Stimulated activated CD8-positive, alpha-beta memory T cell treated with anti-CD3 and anti-CD28 coated beads, Interleukin-7, amount 100 ng/mL, for 24 hours (primary cell): ENCODE data around the gene SENP6.
A peak's percentile ranks its signal among the peaks of the same experiment; 100 is the strongest.
"Not testable (repeated sequence)": the region's sequence is repeated elsewhere in the genome, so short reads cannot be mapped to it uniquely, and the experiment has no call there.

Experiments
- DNase-seq: peaks from one replicate; pipeline ENCODE4 v3.0.0-alpha.2; 2020; ENCODE audit warnings: low read depth

The SENP6 gene, protein sequence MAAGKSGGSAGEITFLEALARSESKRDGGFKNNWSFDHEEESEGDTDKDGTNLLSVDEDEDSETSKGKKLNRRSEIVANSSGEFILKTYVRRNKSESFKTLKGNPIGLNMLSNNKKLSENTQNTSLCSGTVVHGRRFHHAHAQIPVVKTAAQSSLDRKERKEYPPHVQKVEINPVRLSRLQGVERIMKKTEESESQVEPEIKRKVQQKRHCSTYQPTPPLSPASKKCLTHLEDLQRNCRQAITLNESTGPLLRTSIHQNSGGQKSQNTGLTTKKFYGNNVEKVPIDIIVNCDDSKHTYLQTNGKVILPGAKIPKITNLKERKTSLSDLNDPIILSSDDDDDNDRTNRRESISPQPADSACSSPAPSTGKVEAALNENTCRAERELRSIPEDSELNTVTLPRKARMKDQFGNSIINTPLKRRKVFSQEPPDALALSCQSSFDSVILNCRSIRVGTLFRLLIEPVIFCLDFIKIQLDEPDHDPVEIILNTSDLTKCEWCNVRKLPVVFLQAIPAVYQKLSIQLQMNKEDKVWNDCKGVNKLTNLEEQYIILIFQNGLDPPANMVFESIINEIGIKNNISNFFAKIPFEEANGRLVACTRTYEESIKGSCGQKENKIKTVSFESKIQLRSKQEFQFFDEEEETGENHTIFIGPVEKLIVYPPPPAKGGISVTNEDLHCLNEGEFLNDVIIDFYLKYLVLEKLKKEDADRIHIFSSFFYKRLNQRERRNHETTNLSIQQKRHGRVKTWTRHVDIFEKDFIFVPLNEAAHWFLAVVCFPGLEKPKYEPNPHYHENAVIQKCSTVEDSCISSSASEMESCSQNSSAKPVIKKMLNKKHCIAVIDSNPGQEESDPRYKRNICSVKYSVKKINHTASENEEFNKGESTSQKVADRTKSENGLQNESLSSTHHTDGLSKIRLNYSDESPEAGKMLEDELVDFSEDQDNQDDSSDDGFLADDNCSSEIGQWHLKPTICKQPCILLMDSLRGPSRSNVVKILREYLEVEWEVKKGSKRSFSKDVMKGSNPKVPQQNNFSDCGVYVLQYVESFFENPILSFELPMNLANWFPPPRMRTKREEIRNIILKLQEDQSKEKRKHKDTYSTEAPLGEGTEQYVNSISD

DNA sequence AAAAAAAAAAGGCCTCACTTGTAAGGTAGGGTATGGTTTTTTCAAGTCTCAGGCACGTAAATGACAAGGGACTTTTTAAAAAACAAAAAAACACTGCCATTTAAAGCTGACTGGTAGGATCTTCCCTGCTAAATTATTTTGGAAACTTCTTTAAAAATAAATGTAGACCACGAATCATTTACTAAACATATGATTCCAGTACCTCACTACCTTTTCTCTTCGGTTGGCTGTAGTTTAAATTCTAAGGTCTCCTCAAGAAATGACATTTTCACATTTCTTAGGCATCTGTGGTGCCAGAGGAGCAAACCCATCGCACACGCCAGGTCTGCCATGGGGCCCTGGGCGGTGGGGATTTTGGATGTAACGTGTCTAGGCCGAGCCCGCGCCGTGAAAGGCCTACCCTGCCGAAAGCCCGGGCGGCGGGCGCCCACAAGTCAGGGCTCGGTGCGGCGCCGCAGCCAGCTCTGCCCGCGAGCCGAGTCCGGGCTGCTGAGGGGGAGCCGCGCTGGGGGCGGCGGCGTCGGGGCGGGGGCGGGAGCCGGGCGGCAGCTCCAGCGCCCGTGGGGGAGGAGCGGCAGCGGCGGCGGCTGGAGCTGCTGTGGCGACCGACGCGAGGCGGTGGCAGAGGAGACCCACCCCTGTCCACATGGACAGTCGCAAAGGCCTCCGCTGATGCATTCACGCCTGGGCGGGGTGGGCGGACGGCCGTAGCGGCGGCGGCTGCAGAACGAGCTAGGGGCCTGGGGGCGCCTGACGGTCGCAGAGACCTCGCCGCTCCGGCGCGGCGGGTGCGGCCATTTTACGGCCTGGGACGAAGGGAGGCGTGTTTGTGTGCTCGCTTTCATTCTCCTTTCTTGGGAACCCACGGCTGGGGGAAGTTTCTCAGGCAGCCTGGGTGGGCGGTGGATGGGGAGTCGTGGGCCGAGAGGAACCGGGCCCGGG, at the start of gene SENP6:
Gene SENP6, plus strand, starts transcription at position 577 of the 942 bp plus-strand sequence. CDS start 645 bp downstream, outside the sequence.
- peak; percentile 45 for DNase-seq

DNA sequence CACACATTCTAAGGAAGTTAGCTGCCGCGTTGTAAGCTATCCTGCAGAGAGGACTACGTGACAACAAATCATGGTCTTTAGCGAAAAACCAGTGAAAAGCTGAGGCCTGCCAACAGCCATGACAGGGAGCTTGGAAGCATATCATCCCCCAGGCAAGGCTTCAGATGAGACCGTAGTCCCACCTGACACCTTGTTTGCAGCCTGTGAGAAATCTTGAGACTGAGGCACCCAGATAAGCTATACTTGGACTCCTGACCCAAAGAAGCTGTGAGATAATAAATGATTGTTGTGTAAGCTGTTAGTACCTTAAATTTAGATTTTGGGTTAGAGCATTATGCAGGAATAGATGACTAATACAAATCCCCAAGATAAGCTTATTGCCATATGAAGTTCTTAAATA, 45.4 kb upstream of the SENP6 start:
- DNase-seq: no peak

DNA sequence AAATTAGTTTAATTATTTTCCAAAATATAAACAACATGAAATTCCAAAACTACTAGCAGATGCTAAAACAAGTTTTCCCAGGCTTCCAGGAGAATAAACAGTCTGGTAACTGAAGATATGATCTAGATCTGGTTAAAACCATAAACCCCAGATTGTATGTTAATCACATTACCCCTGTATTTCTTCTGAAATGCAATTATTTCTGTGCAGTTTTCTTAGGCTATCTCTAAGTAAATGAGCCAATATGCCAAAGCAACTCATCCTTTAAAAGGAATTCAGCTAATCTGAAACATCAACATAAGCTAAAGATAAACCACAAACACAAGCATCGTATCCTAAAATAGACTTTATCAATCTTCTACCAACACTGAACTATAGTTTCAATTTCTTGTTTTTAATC, 44.6 kb upstream of the SENP6 start:
- DNase-seq: no peak

DNA sequence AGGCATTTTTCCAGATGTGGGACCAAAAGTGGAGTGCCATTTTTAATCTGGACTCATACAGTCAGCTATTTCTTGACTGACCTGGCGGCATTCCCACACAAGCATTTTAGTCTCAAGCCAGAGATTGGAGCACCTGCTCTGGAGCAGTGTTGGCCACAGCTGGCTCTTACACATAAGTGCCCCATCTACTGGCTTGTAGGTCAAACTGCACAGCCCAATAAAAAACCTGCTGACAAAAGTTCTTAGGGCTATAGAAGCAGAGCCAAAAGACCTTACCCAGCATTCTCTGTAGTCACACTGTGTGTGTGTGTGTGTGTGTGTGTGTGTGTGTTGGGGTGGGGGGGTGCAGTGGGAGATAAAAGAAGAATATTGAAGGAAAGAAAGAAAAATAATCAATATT, 38.6 kb upstream of the SENP6 start:
- no peak for DNase-seq

DNA sequence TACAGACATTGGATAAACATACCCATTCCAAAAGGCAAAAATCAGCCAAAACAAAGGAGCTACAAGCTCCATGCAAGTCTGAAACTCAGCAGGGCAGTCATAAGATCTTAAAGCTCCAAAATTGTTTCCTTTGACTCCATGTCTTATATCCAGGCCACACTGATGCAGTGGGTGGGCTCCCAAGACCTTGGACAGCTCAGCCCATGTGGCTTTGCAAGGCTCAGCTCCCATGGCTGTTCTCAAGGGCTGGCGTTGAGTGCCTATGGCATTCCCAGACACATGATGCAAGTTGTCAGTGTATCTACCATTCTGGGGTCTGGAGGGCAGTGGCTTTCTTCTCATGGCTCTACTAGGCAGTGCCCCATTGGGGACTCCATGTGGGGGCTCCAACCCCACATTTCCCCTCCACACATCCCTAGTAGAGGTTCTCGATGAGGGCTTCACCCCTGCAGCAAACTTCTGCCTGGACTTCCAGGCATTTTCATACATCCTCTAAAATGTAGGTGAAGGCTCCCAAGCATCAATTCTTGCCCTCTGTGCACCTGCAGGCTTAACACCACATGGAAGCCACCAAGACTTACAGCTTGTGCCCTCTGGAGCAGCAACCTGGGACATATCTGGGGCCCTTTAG, 35.4 kb upstream of the SENP6 start:
- no peak for DNase-seq

DNA sequence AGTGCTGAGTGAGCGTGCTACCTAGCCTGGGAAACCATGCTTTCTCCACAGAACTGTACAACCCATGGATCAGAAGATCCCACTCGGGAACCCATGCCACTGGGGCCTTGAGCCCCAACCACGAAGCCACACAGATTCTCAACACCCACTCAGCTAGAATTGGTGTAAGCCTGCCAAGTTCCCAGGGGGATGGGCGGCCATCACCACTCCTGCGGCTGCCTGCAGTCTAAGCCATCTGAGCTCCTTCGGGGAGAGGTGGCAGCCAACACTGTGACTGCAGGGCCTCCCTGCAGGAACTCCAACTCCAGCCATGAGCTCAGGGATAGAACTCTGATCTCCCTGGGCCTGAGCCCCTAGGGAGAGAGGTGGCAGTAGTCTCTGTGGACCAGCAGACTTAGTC, 33.6 kb upstream of the SENP6 start:
- DNase-seq: no peak

DNA sequence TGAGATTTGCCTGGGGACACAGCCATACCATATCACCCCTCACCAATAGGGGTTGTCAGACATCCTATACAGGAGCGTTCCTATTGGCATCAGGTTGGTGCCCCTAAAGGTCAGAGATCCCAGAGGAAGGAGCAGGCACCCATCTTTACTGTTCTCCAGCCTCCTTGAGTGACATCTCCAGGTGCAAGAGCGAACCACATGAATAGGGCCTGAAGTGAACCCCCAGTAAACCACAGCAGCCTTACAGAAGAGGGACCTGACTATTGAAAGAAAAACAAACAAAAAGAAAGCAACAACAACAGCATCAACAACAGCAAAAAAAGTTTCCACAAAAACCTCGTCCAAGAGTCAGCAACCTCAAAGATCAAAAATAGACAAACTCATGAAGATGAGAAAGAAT, 32.7 kb upstream of the SENP6 start:
- no peak for DNase-seq

DNA sequence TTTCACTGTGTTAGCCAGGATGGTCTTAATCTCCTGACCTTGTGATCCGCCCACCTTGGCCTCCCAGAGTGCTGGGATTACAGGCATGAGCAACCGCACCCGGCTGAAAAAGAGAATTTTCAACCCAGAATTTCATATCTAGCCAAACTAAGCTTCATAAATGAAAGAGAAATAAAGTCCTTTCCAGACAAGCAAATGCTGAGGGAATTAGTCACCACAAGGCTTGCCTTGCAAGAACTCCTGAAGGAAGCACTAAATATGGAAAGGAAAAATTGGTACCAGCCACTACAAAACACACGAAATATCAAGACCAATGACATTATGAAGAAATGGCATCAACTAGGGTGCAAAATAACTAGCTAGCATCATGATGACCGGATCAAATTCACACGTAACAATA, 31.0 kb upstream of the SENP6 start:
- DNase-seq: not testable (repeated sequence)

DNA sequence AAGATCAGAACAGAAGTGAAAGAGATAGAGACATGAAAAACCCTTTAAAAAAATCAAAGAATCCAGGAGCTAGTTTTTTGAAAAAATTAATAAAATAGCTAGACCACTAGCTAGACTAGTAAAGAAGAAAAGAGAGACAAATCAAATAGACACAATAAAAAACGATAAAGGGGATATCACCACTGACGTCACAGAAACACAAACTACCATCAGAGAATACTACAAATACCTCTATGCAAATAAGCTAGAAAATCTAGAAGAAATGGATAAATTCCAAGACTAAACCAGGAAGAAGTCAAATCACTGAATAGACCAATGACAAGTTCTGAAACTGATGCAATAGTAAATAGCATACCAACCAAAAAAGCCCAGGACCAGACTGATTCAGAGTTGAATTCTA, 29.6 kb upstream of the SENP6 start:
- no peak for DNase-seq

DNA sequence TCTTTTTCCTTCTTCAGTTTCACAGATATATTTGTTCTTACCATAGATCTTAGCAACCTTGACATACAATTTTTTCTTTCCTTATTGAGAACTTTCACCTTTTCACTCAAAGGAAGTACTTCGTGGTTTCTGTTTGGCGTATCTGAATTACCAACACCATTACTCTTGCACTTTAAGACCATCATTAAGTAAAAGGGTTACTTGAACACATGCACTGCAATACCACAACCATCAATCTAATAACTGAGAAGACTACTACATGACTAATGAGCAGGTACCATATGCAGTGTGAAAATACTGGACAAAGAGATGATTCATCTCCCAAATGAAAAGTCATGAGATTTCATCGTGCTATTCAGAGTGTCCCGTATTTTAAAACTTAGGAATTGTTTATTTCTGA, 21.7 kb upstream of the SENP6 start:
- no peak for DNase-seq

DNA sequence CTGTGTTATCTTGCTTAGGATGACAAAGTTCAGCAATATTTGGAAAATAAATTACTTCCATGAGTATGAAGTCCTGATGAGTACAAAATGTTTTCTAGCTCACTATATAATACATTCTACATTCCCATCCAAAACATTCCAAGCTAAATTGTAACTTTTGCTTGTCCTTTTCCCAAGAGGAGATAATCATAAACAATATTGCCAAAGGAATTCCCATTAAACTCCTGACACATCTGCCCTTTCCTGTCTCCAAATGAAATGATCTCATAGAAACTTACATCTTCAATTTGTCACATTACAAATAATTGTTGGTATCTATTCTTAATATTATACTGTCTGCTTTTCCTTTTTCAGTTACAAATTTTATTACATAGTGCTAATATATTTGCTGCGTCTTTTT, 20.4 kb upstream of the SENP6 start:
- DNase-seq: no peak

DNA sequence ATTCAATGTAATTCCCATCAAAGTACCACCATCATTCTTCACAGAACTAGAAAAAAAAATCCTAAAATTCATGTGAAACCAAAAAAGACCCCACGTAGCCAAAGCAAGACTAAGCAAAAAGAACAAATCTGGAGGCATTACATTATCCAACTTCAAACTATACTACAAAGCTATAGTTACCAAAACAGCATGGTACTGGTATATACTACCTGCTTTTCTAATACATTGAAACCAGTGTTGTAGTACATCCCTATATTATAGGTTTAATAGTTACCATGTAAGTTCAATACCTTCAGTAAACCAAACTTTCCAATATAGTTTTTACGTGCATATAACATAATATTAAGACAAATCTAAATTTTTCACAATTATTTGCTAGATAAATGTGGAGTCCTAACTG, 17.1 kb upstream of the SENP6 start:
- DNase-seq: not testable (repeated sequence)

DNA sequence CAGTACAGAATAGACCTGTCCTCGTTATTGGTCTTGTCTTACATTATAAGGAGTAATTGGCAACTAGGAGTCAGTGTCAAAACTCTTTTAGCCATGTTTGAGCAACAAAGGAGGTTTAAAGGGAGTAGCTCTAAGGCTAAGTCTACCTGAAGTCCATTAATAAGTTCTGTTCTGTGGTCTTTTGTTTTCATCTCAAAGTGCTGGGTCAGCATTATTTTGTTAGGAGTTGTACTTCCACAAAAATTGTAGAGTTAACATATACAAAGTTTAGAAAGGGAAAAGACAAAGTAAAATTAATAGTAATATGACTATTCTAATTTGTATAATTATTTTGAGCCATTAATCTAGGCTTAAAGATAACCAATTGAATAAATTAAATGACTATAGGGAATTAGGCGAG, 12.7 kb upstream of the SENP6 start:
- DNase-seq: no peak

DNA sequence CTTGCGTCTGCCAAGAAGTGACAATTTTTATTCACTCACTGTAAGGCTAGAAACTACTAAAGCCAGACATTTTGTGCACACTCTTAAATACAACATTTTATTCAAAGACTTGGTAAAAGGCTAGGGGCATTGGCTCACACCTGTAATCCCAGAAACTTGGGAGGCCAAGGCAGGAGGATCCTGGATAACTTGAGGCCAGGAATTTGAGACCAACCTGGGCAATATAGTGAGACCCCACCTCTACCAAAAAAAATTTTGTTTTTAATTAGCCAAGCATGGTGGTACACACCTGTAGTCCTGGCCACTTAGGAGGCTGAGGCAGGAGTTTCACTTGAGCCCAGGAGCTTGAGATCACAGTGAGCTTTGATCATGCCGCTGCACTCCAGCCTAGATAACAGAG, 11.3 kb upstream of the SENP6 start:
- DNase-seq: no peak

DNA sequence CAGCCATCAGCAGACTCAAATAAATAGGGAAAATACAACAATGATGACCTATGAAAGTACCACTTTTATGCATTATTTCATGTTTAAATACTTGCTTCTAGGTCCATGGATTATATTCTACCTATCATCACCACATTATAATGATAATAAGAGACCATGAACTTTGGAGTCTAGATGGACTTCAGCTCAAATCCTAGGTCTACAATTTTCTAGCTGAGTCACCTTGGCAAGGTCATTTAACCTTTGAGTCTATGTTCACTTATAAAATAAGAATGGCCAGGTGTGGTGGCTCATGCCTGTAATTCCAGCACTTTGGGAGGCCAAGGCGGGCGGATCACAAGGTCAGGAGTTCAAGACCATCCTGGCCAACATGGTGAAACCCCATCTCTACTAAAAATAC, 5.3 kb upstream of the SENP6 start:
- not testable (repeated sequence) for DNase-seq

DNA sequence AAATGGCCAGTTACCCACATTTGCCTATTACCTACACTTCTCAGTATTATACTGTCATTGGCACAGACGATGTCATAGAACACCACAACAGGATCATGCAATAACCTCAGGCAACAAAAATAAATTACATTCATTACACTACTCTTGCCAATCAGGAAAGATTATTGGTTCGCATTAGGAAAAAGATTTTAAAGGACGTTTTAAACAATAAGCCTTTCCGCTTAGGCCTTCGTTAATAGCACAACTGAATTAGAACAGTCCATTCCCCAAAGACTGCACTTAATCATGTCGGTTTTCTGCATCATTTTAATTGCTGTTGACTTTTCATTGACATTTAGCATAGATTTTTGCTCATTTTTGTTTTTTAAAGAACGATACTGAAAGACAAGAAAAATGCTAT, 912 bp upstream of the SENP6 start:
- DNase-seq: no peak

DNA sequence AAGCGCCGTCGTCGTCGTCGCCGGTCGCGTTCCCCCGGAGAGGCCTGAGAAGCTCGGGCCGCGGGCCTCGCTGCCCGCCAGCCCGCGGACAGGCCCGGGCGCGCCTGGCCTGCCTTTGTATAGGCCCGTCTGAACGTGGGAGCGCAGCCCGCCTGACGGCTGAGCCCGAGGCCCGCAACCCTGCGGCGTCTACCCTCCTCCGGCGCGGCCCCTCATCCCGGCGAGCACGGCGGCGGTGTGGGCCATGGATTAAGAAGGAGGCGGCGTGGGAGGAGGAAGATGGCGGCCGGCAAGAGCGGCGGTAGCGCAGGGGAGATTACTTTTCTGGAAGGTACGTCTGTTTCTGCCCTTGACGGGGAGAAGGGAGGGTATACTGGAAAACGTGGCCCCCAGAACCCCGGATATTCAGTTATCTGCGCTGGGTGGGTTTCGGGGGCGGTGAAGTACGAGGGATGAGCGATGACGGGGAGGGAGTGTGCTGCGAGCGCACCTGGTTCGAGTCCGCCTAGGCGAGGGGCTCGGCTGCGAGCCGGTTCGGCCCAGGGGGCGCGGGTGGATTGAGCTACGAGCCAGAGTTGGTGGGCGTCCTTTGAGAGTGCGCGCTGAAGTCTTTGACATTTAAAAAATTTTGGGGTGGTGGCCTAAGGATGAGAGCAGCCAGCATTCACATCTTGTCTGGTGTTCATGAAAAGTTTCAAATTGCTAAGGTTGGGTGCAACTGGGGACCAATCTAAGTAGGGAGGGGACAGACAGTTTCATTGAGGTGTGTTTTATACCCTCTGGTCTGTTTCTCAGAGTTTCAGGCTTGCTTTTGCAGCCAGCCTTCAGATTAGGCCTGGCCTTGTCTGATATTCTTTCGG, 796 bp downstream of the SENP6 start:
- peak; percentile 26 for DNase-seq

DNA sequence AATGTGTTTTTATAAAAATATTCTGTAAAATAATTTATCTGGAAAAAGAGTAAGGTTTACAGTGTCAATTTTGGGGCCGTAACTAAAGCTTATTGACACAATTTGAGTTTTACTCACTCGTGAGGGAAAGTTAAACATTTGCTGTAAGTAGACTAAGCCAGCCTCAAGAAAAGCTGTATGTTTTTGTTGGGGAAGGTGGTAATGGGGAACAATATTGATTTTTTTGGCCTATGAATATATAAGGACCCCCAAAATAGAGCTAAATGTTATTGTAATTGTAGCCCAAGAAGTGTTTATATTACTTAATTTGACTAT, 1.4 kb downstream of the SENP6 start:
- DNase-seq: no peak

DNA sequence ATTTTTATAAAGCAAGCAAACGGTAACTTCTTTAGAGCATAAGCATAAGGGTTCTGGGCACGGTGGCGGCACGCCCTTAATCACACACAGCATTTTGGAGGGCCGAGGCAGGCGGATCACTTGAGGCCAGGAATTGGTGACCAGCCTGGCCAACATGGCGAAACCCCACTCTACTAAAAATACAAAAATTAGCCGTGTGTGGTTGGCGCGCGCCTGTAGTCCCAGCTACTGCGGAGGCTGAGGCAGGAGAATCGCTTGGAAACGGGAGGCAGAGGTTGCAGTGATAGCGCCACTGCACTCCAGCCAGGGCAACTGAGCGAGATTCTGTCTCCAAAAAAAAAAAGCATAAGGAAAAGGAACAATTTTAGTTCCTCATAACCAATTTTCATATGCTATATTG, 2.6 kb downstream of the SENP6 start:
- DNase-seq: no peak

DNA sequence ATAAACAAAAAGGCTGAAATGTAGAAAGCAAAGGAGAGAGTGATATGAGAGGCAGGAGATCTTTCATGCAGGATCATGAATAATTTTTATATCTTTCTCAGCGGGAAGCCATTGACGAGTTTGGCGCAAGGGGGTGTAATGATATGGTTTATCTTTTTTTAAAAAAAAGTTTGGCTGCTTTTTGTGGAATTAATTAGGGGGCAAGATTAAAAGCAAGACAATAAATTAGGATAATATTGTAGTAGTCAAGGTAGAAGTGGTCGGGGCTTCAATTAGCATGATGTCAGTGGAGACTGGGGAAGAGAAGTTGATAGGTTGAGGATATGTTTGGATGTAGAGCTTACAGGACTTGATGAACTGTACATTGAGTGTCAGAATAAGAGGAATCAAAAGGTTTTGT, 4.0 kb downstream of the SENP6 start:
- DNase-seq: no peak
